CD4-positive, alpha-beta T cell (primary cell): ENCODE measurements around the gene KLF18. TPM values are rescaled to one million over a fixed set of nuclear protein-coding genes. Genes with fewer than 3 reads are reported as not detected.

Experiments used
- ATAC-seq: fragments of 200-7000 bp; cut with Tn5 transposase; one replicate; pipeline ENCODE4 v1.10.0; 2022; ENCODE audit warnings: mild to moderate bottlenecking; ENCODE audit not compliant: poor library complexity
- CTCF ChIA-PET: fragments of 350-600 bp; sonication (Branson Sonifier 250); formaldehyde crosslinking; loops from one replicate; lab custom pipeline; 2021; ENCODE audit warnings: antibody characterized with exemption, inconsistent platforms; lab: Charles Lee
- POLR2A ChIA-PET: fragments of 350-600 bp; sonication (Branson Sonifier 250); formaldehyde crosslinking; loops from one replicate; lab custom pipeline; 2021; ENCODE audit warnings: antibody characterized with exemption, inconsistent platforms; lab: Charles Lee
- DNase-seq, 14 experiments: peaks; one replicate each; pipeline ENCODE4 v3.0.0-alpha.2; 2013 to 2020; ENCODE audit warnings: mixed read lengths in 2 of 14
- H3K27ac ChIP-seq, 2 donors: one replicate each; pipeline versions ENCODE4 v1.5.1 to v1.7.0; 2013; ENCODE audit warnings: low read length in 2 of 2, low read depth in 1 of 2, mild to moderate bottlenecking in 1 of 2
- H3K27me3 ChIP-seq, 2 experiments: 1 replicate in 1 of 2; 2 replicates in 1 of 2; pipeline versions ENCODE4 v1.6.1 to v1.7.0; 2013; ENCODE audit warnings: low read length in 2 of 2, control low read depth in 1 of 2, mild to moderate bottlenecking in 1 of 2, moderate library complexity in 1 of 2; ENCODE audit not compliant: insufficient read depth in 2 of 2, control insufficient read depth in 1 of 2
- H3K36me3 ChIP-seq: one replicate; pipeline ENCODE4 v1.6.1; 2013; ENCODE audit warnings: low read length, control low read depth; ENCODE audit not compliant: insufficient read depth
- H3K4me1 ChIP-seq: one replicate; pipeline ENCODE4 v1.6.1; 2013; ENCODE audit warnings: low read length, control low read depth; ENCODE audit not compliant: insufficient read depth
- H3K4me3 ChIP-seq: one replicate; pipeline ENCODE4 v1.5.1; 2013; ENCODE audit warnings: mild to moderate bottlenecking, low read length, moderate library complexity
- H3K9me3 ChIP-seq, 2 experiments: 1 replicate in 1 of 2; 2 replicates in 1 of 2; pipeline versions ENCODE4 v1.6.1 to v1.7.0; 2013; ENCODE audit warnings: low read length in 2 of 2, mild to moderate bottlenecking in 2 of 2, control low read depth in 1 of 2, moderate library complexity in 1 of 2; ENCODE audit not compliant: control insufficient read depth in 1 of 2, insufficient read depth in 1 of 2
- H3K27ac Mint-ChIP-seq: one replicate; pipeline ENCODE4 v1.8.0; 2020; ENCODE audit warnings: mixed read lengths
- H3K27me3 Mint-ChIP-seq: one replicate; pipeline ENCODE4 v1.8.0; 2021; ENCODE audit warnings: mixed read lengths
- H3K36me3 Mint-ChIP-seq: one replicate; pipeline ENCODE4 v1.8.0; 2021; ENCODE audit warnings: low read depth, mixed read lengths
- H3K4me1 Mint-ChIP-seq: one replicate; pipeline ENCODE4 v1.8.0; 2021; ENCODE audit warnings: low read depth, mixed read lengths
- H3K4me3 Mint-ChIP-seq: one replicate; pipeline ENCODE4 v1.8.0; 2020; ENCODE audit warnings: mild to moderate bottlenecking, mixed read lengths
- H3K9me3 Mint-ChIP-seq: one replicate; pipeline ENCODE4 v1.8.0; 2020; ENCODE audit warnings: mixed read lengths
- CTCF ChIP-seq: fragments of 200-600 bp; IDR thresholded peaks from one replicate; pipeline ENCODE4 v1.8.0; 2022; ENCODE audit warnings: antibody characterized with exemption, mild to moderate bottlenecking
- intact Hi-C, 2 experiments: fragments of 100-400 bp; cut with DNase I in 1 of 2; cut with micrococcal nuclease in 1 of 2; formaldehyde crosslinking; loops; one replicate each; pipeline versions ENCODE4 v1.15.1 to v1.9.0; 2023 to 2025; cut with DNase I, micrococcal nuclease
- total RNA-seq, 174 experiments: library from RNA in 2 of 174; stranded (reverse) in 2 of 174; gene quantifications; one replicate each; pipeline ENCODE4 v1.2.3 and lab custom pipeline; 2021 to 2026

The KLF18 gene
- total RNA-seq, 2 experiments from 2014 or later, result not detected

- ATAC-seq, result no peak
- intact Hi-C loops, result loop anchor here in 1 of 2 experiments (5.0 kb wide), 1 partner anchor 734 kb away; no protein-coding TSS in a partner anchor
- Mint-ChIP-seq H3K27me3 (peaks cover 16% of the 10 kb centered on the region), H3K36me3 (no peaks in the 10 kb centered on the region), H3K4me3 (no peak overlapping the region), H3K27ac (no peak overlapping the region), H3K4me1 (no peaks in the 10 kb centered on the region), H3K9me3 (peaks cover 8% of the 10 kb centered on the region)
- Histone ChIP-seq H3K27me3 (peaks cover under 1 to 3% of the 10 kb centered on the region in 2 experiments), H3K9me3 (peaks cover 5 to 25% of the 10 kb centered on the region in 2 experiments), H3K4me1 (no peaks in the 10 kb centered on the region), H3K27ac (no peak overlapping the region), H3K4me3 (no peak overlapping the region), H3K36me3 (no peaks in the 10 kb centered on the region)
- no peak for DNase-seq
- ChIA-PET POLR2A (no interaction called here), CTCF (no interaction called here)
- TF ChIP-seq CTCF, result no peak
Observed at GRCh38 chr1:44168520-44169098, 27.2 kb upstream of the KLF18 start.

GRCh38 chr1:44161546-44161945 lies 20.1 kb upstream of the KLF18 start:
- Mint-ChIP-seq H3K4me3 (no peak overlapping the region), H3K4me1 (no peaks in the 10 kb centered on the region), H3K36me3 (no peaks in the 10 kb centered on the region), H3K9me3 (no peaks in the 10 kb centered on the region), H3K27me3 (no peaks in the 10 kb centered on the region), H3K27ac (no peak overlapping the region)
- Histone ChIP-seq H3K27ac (no peak overlapping the region), H3K27me3 (no peaks in the 10 kb centered on the region), H3K4me3 (no peak overlapping the region), H3K36me3 (no peaks in the 10 kb centered on the region), H3K4me1 (no peaks in the 10 kb centered on the region), H3K9me3 (no peaks in the 10 kb centered on the region)
- no peak for TF ChIP-seq CTCF
- ChIA-PET POLR2A (no interaction called here), CTCF (interaction anchor here (1.0 kb wide), 1 partner anchor 9 kb away, joined by 3 read pairs; no protein-coding TSS in a partner anchor)
- DNase-seq (no peak), ATAC-seq (no peak)
- intact Hi-C loops, result no loop called here

GRCh38 chr1:44158871-44159270 lies 17.4 kb upstream of the KLF18 start:
- no peak for TF ChIP-seq CTCF
- CTCF ChIA-PET, result no interaction called here
- no peaks in the 10 kb centered on the region for H3K27me3 Mint-ChIP-seq
- Histone ChIP-seq H3K9me3 (no peaks in the 10 kb centered on the region), H3K27me3 (no peaks in the 10 kb centered on the region), H3K4me1 (no peaks in the 10 kb centered on the region), H3K4me3 (no peak overlapping the region), H3K27ac (no peak overlapping the region), H3K36me3 (no peaks in the 10 kb centered on the region)
- H3K4me1 Mint-ChIP-seq, result no peaks in the 10 kb centered on the region
- no peak overlapping the region for H3K4me3 Mint-ChIP-seq
- H3K27ac Mint-ChIP-seq, result no peak overlapping the region
- H3K9me3 Mint-ChIP-seq, result no peaks in the 10 kb centered on the region
- no peaks in the 10 kb centered on the region for H3K36me3 Mint-ChIP-seq
- ATAC-seq (no peak), DNase-seq (no peak)
- POLR2A ChIA-PET, result no interaction called here
- intact Hi-C loops, result no loop called here
